Glomerular visceral epithelial cell (primary cell): ENCODE data around the gene ICA1.
"Not testable (repeated sequence)": the region's sequence is repeated elsewhere in the genome, so short reads cannot be mapped to it uniquely, and the experiment has no call there.

Experiments used
- DNase-seq: peaks from one replicate; pipeline ENCODE4 v3.0.0-alpha.2; 2016; ENCODE audit errors: extremely low spot score

ICA1 gene

DNA sequence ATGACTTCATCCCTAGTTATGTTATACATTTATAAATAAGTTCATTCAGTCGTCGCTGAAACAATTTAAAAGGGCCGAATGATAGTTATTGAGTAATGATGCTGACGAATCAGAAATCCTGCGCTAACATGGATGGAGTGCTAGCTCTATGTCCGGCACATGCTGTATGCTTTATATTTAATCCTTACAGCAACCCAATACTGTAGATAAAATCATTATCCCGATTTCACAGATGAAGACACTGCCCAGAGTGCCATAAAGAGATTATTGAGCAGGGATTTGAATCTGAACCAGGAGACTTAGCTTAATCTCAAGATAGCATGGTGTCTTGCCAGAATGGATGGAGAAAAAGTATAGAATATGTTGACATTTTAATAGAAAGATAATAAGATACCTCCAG lies 1.1 kb upstream of the ICA1 start:
- no peak for DNase-seq

DNA sequence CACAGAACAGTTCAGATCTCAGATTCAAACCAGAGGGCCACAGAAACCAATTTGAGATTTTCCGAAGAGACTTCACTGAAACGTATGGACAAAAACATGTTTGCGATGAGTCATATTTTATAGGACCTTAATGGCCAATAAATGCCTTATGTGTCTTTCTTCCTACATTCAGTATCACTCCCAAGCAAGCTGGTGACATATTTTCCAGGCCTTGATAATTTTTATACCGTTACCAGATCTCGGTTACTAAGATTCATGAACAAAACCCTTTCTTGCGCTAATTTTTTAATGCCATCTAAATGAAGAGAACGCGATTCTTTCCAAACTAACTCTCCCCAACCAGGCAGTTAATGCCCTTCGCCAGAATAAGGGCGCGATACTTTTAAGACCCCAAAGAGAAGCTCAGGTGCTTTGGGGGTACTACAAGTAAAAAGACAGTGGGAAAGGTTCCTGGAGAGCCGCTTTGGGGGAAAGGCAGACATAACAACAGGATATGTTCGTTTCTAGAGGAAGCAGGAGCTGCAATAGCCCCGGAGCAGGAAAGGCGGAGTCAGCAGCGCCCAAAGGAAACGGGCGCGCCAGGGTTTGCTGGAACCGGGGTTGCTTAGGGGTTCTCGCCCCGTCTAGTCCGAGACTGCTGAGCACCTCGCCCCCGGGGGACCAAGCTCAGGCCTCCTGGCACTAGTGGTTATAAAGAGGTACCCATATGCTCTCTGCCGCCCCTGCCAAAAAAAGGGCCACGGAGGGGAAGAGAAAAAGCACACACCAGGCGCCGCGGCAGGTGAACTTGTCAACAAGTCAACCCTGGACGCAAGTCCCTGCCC lies 884 bp downstream of the ICA1 start:
- DNase-seq = peak; percentile 50

- DNase-seq = no peak
Measured at GRCh38 chr7:8259586-8260222, 2.3 kb downstream of the ICA1 start.

- DNase-seq = no peak
Measured at GRCh38 chr7:8258734-8259133, 3.2 kb downstream of the ICA1 start.

GRCh38 chr7:8258166-8258565 lies 3.8 kb downstream of the ICA1 start:
- no peak for DNase-seq

- no peak for DNase-seq
Measured at GRCh38 chr7:8255680-8256655, 6.0 kb downstream of the ICA1 start.

- no peak for DNase-seq
Measured at GRCh38 chr7:8254667-8255066, 7.3 kb downstream of the ICA1 start.

DNA sequence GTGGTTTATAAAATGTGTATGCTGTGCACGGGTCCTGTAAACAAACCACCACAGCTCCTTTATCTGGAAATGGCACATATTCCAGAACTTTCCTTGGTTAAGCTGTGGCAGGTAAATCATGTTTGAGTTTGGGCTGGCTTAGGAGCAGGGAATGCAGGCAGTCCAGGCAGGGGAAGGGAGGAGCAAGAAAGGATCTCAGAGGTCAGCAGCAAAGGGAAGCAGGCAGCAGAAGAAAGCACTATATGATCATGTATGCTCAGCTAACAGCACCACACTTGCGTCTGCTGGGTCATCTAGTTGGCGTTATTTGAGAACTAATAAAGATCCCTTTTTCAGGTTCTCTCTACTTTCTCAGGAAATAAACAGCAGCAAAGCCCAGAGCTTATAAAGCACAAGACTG lies 7.8 kb downstream of the ICA1 start:
- DNase-seq = no peak

- DNase-seq = no peak
Measured at GRCh38 chr7:8251195-8251594, 10.8 kb downstream of the ICA1 start.

DNA sequence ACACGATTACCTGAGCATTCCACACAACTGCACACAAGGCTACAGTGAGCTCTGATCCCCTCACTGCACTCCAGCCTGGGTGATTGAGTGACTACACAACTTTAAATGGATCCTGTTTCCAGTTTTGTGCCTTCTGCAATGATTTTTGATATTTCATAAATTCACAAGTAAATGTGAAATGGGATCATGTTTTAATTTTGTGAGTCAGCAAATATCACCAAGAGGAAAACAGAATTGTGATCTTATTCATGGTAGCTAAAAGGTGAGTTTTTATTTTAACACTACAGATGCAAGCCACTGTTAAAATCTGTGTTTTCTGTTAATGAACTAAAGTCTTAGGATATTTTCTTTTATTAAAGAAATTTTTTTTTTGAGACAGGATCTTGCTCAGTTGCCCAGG lies 11.4 kb downstream of the ICA1 start:
- DNase-seq = no peak

- no peak for DNase-seq
Measured at GRCh38 chr7:8249121-8249520, 12.8 kb downstream of the ICA1 start.

- no peak for DNase-seq
Measured at GRCh38 chr7:8246020-8246419, 15.9 kb downstream of the ICA1 start.

- not testable (repeated sequence) for DNase-seq
Measured at GRCh38 chr7:8245032-8245431, 16.9 kb downstream of the ICA1 start.

GRCh38 chr7:8243059-8243458 lies 18.9 kb downstream of the ICA1 start:
- not testable (repeated sequence) for DNase-seq

GRCh38 chr7:8239702-8240362 lies 22.1 kb downstream of the ICA1 start:
- not testable (repeated sequence) for DNase-seq

DNA sequence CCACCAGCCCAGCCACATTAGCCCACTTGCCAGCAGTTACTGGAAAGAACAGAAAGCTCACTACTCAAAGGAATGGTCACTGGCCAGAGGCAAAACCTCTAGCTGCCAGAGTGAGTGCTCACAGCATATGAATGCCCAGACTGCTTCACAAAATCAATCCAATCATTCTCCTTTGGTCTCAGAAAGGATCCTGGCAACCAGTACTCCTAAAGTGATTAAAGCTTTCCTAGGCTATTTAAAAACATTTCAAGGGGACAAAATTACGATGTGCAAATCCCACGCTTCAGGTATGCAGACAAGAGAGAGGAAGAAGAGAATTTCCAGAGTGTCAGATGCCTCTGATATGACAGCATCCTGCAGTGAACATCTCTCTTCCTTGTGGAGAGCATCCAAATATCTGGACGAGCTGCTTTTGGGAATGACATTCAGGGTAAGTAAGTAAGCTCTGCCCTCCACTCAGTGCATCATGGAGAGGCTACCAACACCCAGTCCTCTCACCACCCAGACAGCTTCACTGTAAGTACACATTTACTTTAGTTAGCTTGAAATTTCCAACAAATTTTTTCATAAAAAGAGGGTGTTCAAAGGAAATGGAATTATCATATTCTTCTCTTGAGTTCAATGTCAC lies 25.1 kb downstream of the ICA1 start:
- no peak for DNase-seq

GRCh38 chr7:8232999-8233847 lies 28.7 kb downstream of the ICA1 start:
- DNase-seq = no peak

DNA sequence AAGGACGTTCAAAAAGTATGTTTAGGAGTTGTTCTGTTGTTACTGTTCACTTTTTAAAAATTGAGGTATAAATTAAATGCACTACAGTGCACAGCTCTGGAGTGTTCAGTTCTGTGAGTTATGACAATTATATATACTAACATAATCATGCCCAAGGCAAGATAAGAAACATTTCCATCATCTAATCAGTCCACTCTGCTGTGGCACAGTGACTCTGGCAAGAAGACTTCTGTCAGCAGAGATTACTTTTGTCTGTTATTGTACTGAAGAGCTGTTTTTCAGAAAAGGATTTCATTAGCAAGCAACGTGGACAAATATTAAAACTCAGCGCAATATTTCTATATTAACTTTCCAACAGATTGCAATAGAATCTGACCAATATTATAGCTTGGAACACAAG lies 32.0 kb downstream of the ICA1 start:
- no peak for DNase-seq

DNA sequence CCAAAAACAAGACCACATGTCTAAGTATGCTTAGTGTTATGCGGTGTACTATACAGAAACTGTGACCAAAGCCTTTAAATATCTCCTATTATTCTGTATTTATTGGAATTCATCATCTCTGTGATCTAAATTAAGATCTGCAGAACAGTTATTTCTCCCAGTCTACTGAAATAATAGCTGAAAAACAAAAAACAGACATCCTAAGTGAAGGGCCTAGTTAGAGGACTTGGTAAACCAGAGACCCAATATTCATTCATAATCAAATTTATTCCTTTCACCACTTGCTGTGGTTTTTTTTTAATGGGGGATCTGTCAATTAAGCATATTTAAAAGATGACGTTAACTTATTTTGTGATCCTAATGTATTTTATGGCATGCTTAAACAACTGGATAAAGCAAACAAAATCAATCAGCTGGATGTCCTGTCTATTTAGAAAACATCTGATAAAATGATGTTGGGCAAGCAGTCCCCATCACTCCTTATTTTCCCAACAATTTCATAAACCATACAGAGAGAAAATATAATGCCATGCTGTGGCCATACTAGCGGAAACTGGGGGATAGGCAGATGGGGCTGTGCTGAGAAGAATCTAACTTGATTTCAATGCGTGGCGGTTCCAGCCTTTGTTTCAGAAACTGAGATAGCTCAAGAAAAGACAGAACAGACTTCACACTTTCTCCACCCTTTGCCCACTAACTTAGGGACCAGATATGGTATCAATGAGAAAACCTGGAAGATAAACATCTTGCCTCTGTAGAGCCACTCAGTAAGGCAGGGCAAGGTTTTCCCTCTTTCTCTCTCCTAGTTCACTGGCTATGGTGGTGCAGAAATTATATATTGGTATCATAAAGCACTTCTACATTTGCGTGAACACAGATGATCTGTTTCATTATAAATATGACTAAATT lies 32.9 kb downstream of the ICA1 start:
- no peak for DNase-seq
